ENCODE data around the gene CNTROB. TPM values are rescaled to one million over a fixed set of nuclear protein-coding genes. Genes with fewer than 3 reads are reported as not detected.
A peak's percentile ranks its signal among the peaks of the same experiment; 100 is the strongest.

CNTROB gene
- total RNA-seq, 2 donors from 2014 or later = 25.2 to 42.0 TPM

DNA sequence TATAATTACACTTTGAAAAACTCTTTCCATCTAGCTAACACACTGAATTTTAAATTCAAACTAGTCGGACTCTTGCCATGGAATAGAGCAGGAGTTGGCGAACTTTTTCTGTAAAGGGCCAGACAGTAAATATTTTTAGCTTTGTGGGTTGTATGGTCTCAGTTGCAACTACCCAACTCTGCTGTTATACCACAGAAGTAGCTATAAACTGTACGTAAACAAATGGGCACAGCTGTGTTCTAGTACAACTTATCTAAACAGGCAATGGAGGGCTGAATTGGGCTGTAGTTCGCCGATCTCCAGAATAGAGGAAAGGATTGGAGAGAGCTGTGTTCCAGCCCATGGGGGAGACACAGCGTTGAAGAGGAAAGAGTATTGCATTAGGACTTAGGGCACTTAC is 8.7 kb downstream of the CNTROB start:
- no peak for DNase-seq (ENCODE audit: low spot score)
- Histone ChIP-seq H3K27me3 (replicated peaks; ENCODE audit: insufficient read depth) (no peaks in the 10 kb centered on the region), H3K9me3 (no peaks in the 10 kb centered on the region), H3K36me3 (peaks cover 2 to 17% of the 10 kb centered on the region in 2 donors), H3K27ac (peak overlapping the region in 1 of 2 donors; percentile 27), H3K4me1 (replicated peaks) (no peaks in the 10 kb centered on the region), H3K4me3 (no peak overlapping the region)
- 85% methylated on average over 6 of the region's 6 CpGs for WGBS
- no peak for TF ChIP-seq POLR2AphosphoS5 (IDR thresholded peaks at IDR 0.05)
- TF ChIP-seq, protein P1, sequence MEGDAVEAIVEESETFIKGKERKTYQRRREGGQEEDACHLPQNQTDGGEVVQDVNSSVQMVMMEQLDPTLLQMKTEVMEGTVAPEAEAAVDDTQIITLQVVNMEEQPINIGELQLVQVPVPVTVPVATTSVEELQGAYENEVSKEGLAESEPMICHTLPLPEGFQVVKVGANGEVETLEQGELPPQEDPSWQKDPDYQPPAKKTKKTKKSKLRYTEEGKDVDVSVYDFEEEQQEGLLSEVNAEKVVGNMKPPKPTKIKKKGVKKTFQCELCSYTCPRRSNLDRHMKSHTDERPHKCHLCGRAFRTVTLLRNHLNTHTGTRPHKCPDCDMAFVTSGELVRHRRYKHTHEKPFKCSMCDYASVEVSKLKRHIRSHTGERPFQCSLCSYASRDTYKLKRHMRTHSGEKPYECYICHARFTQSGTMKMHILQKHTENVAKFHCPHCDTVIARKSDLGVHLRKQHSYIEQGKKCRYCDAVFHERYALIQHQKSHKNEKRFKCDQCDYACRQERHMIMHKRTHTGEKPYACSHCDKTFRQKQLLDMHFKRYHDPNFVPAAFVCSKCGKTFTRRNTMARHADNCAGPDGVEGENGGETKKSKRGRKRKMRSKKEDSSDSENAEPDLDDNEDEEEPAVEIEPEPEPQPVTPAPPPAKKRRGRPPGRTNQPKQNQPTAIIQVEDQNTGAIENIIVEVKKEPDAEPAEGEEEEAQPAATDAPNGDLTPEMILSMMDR (IDR thresholded peaks at IDR 0.05) = no peak
- TF ChIP-seq POLR2A (IDR thresholded peaks at IDR 0.05) = no peak
- intact Hi-C loops (cut with DNase I) = no loop called here

GRCh38 chr17:7943291-7943690 is 11.3 kb downstream of the CNTROB start:
- no peaks in the 10 kb centered on the region for H3K4me1 ChIP-seq (replicated peaks)
- H3K27ac ChIP-seq = no peak overlapping the region
- no peaks in the 10 kb centered on the region for H3K27me3 ChIP-seq (replicated peaks; ENCODE audit: insufficient read depth)
- WGBS = 85% methylated on average over 13 of the region's 13 CpGs
- peaks cover 4 to 20% of the 10 kb centered on the region in 2 donors for H3K36me3 ChIP-seq
- intact Hi-C loops (cut with DNase I) = no loop called here
- no peak overlapping the region for H3K4me3 ChIP-seq
- no peak for DNase-seq (ENCODE audit: low spot score)
- H3K9me3 ChIP-seq = no peaks in the 10 kb centered on the region
- TF ChIP-seq POLR2AphosphoS5 (IDR thresholded peaks at IDR 0.05) (no peak), POLR2A (IDR thresholded peaks at IDR 0.05) (no peak)
- TF ChIP-seq, protein P1 (IDR thresholded peaks at IDR 0.05) = no peak

- Histone ChIP-seq H3K27ac (no peak overlapping the region), H3K4me1 (replicated peaks) (no peaks in the 10 kb centered on the region), H3K4me3 (no peak overlapping the region), H3K9me3 (no peaks in the 10 kb centered on the region), H3K36me3 (peaks cover 4 to 29% of the 10 kb centered on the region in 2 donors), H3K27me3 (replicated peaks; ENCODE audit: insufficient read depth) (no peaks in the 10 kb centered on the region)
- DNase-seq (ENCODE audit: low spot score) = no peak
- TF ChIP-seq, protein P1 (IDR thresholded peaks at IDR 0.05) = no peak
- TF ChIP-seq POLR2A (IDR thresholded peaks at IDR 0.05) (no peak), POLR2AphosphoS5 (IDR thresholded peaks at IDR 0.05) (no peak)
- intact Hi-C loops (cut with DNase I) = no loop called here
- 95% methylated on average over 9 of the region's 9 CpGs for WGBS
Measured at GRCh38 chr17:7944326-7944725, 12.3 kb downstream of the CNTROB start.

DNA sequence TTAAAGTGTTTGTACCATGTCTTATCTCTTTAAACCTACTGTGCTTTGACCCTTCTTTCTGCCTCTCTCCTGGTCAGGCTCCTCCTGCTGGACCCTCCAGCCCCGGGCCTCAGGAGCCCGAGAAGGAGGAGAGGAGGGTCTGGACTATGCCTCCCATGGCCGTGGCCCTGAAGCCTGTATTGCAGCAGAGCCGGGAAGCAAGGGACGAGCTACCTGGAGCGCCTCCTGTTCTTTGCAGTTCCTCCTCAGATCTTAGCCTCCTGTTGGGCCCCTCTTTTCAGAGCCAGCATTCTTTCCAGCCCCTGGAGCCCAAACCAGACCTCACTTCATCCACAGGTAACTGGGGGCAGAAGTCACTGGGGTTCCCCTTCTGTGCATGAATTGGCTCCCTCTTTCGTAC is 13.6 kb downstream of the CNTROB start:
- H3K27me3 ChIP-seq (replicated peaks; ENCODE audit: insufficient read depth) = no peaks in the 10 kb centered on the region
- no peaks in the 10 kb centered on the region for H3K4me1 ChIP-seq (replicated peaks)
- H3K27ac ChIP-seq = no peak overlapping the region
- intact Hi-C loops (cut with DNase I) = no loop called here
- DNase-seq (ENCODE audit: low spot score) = no peak
- WGBS = 83% methylated on average over 7 of the region's 7 CpGs
- no peak overlapping the region for H3K4me3 ChIP-seq
- H3K36me3 ChIP-seq = peaks cover 4 to 29% of the 10 kb centered on the region in 2 donors
- H3K9me3 ChIP-seq = no peaks in the 10 kb centered on the region
- TF ChIP-seq POLR2AphosphoS5 (IDR thresholded peaks at IDR 0.05) (no peak), POLR2A (IDR thresholded peaks at IDR 0.05) (no peak)
- TF ChIP-seq, protein P1 (IDR thresholded peaks at IDR 0.05) = no peak

DNA sequence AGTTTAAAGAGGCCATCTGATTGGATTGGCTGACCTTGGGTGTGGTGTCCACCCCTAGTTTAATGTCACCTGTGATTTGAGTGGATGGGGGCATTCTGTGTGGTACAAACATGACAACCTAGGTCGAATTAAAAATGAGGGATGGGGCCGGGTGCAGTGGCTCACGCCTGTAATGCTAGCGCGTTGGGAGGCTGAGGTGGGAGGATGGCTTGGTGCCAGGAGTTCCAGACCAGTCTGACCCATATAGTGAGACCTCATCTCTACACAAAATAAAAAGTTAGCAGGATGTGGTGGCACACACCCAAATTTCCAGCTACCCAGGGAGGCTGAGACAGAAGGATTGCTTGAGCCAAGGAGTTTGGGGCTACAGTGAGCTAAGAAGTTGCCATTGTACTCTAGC is 14.4 kb downstream of the CNTROB start:
- Histone ChIP-seq H3K27ac (no peak overlapping the region), H3K4me3 (no peak overlapping the region), H3K9me3 (no peaks in the 10 kb centered on the region), H3K36me3 (peaks cover 4 to 29% of the 10 kb centered on the region in 2 donors), H3K27me3 (replicated peaks; ENCODE audit: insufficient read depth) (no peaks in the 10 kb centered on the region), H3K4me1 (replicated peaks) (no peaks in the 10 kb centered on the region)
- WGBS = 68% methylated on average over 5 of the region's 5 CpGs
- no peak for DNase-seq (ENCODE audit: low spot score)
- intact Hi-C loops (cut with DNase I) = no loop called here
- TF ChIP-seq POLR2AphosphoS5 (IDR thresholded peaks at IDR 0.05) = no peak
- TF ChIP-seq POLR2A (IDR thresholded peaks at IDR 0.05) = no peak
- TF ChIP-seq, protein P1 (IDR thresholded peaks at IDR 0.05) = no peak
